Left lung (tissue), 10 donors: ENCODE results near the gene IRF8. TPM values are rescaled to one million over a fixed set of nuclear protein-coding genes. Genes with fewer than 3 reads are reported as not detected.

Experiments used
- ATAC-seq: fragments of 200-7000 bp; cut with Tn5 transposase; one replicate; pipeline ENCODE4 v1.9.1; 2020; ENCODE audit warnings: moderate library complexity
- DNase-seq, 4 donors: peaks; one replicate each; pipeline ENCODE4 v3.0.0-alpha.2; 2013 to 2020
- H3K27ac ChIP-seq, 2 donors: fragments of 200-600 bp; sonication (generic) in 1 of 2; one replicate each; pipeline versions ENCODE4 v1.5.0 to v1.8.0; 2020 to 2021
- H3K27me3 ChIP-seq, 2 donors: fragments of 200-600 bp; sonication (generic) in 1 of 2; one replicate each; pipeline versions ENCODE4 v1.5.0 to v1.8.0; 2020 to 2021
- H3K36me3 ChIP-seq, 2 donors: fragments of 200-600 bp; sonication (generic) in 1 of 2; one replicate each; pipeline versions ENCODE4 v1.5.0 to v1.8.0; 2020 to 2021
- H3K4me1 ChIP-seq, 2 donors: fragments of 200-600 bp; one replicate each; pipeline ENCODE4 v1.8.0; 2021
- H3K4me3 ChIP-seq, 2 donors: fragments of 200-600 bp; sonication (generic) in 1 of 2; one replicate each; pipeline versions ENCODE4 v1.5.0 to v1.8.0; 2020 to 2021; ENCODE audit warnings: mild to moderate bottlenecking in 1 of 2
- H3K9me3 ChIP-seq, 2 donors: fragments of 200-600 bp; sonication (generic) in 1 of 2; one replicate each; pipeline versions ENCODE4 v1.5.0 to v1.8.0; 2020 to 2021
- CTCF ChIP-seq, 2 donors: fragments of 200-600 bp; sonication (generic) in 1 of 2; IDR thresholded peaks; one replicate each; pipeline versions ENCODE4 v1.5.0 to v1.8.0; 2021; ENCODE audit warnings: antibody characterized with exemption in 2 of 2
- intact Hi-C, 2 donors: fragments of 100-400 bp; cut with DNase I; formaldehyde crosslinking; loops; one replicate each; pipeline versions ENCODE4 v1.11.2 to v1.14.2; 2022
- polyA plus RNA-seq, 6 donors: library from polyadenylated mRNA; unstranded; fragments of 120-200 nt; gene quantifications; one replicate each; pipeline ENCODE4 v1.2.1, GENCODE V29; 2013; ENCODE audit not compliant: insufficient read length in 6 of 6
- total RNA-seq, 2 donors: library from RNA; stranded (reverse); fragmentation: NEBNext Ultra II Directional; extraction: Animal tissue kit (Norgen Biotek cat#: 25700); gene quantifications; one replicate each; pipeline ENCODE4 v1.2.1, GENCODE V29; 2021
- donor health status: DM: no; HTN: yes; CAD: no.
- donor health status: DM: no; HTN: no; CAD: no.

IRF8 gene
- total and polyA plus RNA-seq, 8 donors, result 9.8 to 33.6 (median 15.2) TPM

- no peak overlapping the region for H3K4me3 ChIP-seq
- peaks cover 7 to 42% of the 10 kb centered on the region in 2 donors for H3K4me1 ChIP-seq
- H3K36me3 ChIP-seq, result no peaks in the 10 kb centered on the region
- peak; percentile 63 for ATAC-seq
- no peak overlapping the region for H3K27ac ChIP-seq
- no peak for DNase-seq
- peaks cover 0 to 42% of the 10 kb centered on the region in 2 donors for H3K27me3 ChIP-seq
- no peaks in the 10 kb centered on the region for H3K9me3 ChIP-seq
- intact Hi-C loops, result no loop called here
- no peak for TF ChIP-seq CTCF (IDR thresholded peaks at IDR 0.05)
These were observed 30.3 kb downstream of the IRF8 start for GRCh38 chr16:85929259-85929721.

GRCh38 chr16:85930301-85930700 lies 31.3 kb downstream of the IRF8 start:
- ATAC-seq, result no peak
- Histone ChIP-seq H3K27ac (no peak overlapping the region), H3K4me1 (peaks cover 7 to 35% of the 10 kb centered on the region in 2 donors), H3K27me3 (peaks cover 0 to 43% of the 10 kb centered on the region in 2 donors), H3K9me3 (no peaks in the 10 kb centered on the region), H3K36me3 (no peaks in the 10 kb centered on the region), H3K4me3 (no peak overlapping the region)
- intact Hi-C loops, result no loop called here
- no peak for DNase-seq
- TF ChIP-seq CTCF (IDR thresholded peaks at IDR 0.05), result no peak

DNA sequence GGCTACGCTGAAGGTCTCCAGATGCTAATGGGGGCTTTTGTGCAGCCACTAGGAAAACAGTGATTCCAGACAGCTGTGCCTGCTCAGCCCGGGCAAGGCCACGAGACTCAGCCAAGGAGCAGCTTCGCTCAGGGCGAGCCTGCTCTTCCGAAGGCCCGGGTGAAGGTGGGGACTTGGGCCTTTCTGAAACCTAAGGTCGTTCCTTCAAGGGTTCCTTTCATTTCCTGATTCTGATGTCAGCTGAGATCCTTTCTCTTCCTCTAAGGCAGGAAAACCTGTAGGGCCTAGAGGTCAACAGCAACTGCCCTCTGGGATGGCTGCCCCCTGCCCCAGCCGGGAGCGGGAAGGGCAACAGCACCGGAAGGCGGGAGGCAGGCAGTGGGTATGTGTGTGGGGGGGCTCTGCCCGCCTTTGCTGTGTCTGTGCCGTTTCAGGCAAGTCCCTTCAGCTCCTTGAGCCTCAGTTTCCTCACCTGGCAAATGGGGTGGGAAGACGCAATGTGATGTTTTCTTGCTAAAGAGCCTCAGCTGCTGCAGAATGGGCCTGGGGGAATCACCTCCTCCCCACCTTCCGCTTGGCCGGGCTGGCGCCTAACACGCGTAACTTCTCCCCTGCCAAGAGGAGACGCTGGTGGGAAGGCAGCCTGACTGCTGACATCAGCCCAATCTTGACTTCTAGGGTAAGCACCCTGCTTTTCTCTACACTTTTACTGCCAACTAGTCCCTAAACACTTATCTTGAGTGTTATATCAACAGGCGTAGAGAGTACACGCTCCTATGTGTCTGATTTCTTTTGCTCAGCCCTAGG lies 32.8 kb downstream of the IRF8 start:
- intact Hi-C loops, result no loop called here
- ATAC-seq, result peak; percentile 43
- H3K4me3 ChIP-seq, result no peak overlapping the region
- no peak overlapping the region for H3K27ac ChIP-seq
- TF ChIP-seq CTCF (IDR thresholded peaks at IDR 0.05), result no peak
- no peaks in the 10 kb centered on the region for H3K9me3 ChIP-seq
- H3K4me1 ChIP-seq, result peaks cover 7 to 48% of the 10 kb centered on the region in 2 donors
- H3K27me3 ChIP-seq, result peaks cover 0 to 52% of the 10 kb centered on the region in 2 donors
- H3K36me3 ChIP-seq, result no peaks in the 10 kb centered on the region
- peak in 1 of 4 donors; percentile 44 for DNase-seq

- H3K4me1 ChIP-seq, result peaks cover 0 to 32% of the 10 kb centered on the region in 2 donors
- DNase-seq (no peak), ATAC-seq (no peak)
- TF ChIP-seq CTCF (IDR thresholded peaks at IDR 0.05), result no peak
- H3K9me3 ChIP-seq, result no peaks in the 10 kb centered on the region
- H3K27ac ChIP-seq, result no peak overlapping the region
- no peak overlapping the region for H3K4me3 ChIP-seq
- intact Hi-C loops, result no loop called here
- no peaks in the 10 kb centered on the region for H3K36me3 ChIP-seq
- H3K27me3 ChIP-seq, result peaks cover 0 to 29% of the 10 kb centered on the region in 2 donors
These were observed 35.2 kb downstream of the IRF8 start for GRCh38 chr16:85934210-85934609.

GRCh38 chr16:85935391-85935973 lies 36.5 kb downstream of the IRF8 start:
- no peak overlapping the region for H3K4me3 ChIP-seq
- no peaks in the 10 kb centered on the region for H3K36me3 ChIP-seq
- ATAC-seq (no peak), DNase-seq (no peak)
- no peak for TF ChIP-seq CTCF (IDR thresholded peaks at IDR 0.05)
- H3K27ac ChIP-seq, result no peak overlapping the region
- H3K9me3 ChIP-seq, result no peaks in the 10 kb centered on the region
- H3K4me1 ChIP-seq, result peaks cover 0 to 29% of the 10 kb centered on the region in 2 donors
- intact Hi-C loops, result no loop called here
- H3K27me3 ChIP-seq, result peaks cover 0 to 16% of the 10 kb centered on the region in 2 donors
